GM21515 (cell line): ENCODE measurements around the gene DCTD.

Experiments
- ATAC-seq: cut with Tn5 transposase; IDR thresholded peaks from one replicate; pipeline ENCODE4 v1.9.1; 2021; ENCODE audit not compliant: unreplicated experiment

Gene DCTD

GRCh38 chr4:182843808-182844325, 73.3 kb downstream of the DCTD start:
- ATAC-seq, result no peak

GRCh38 chr4:182842759-182843390, 74.3 kb downstream of the DCTD start:
- ATAC-seq, result no peak

- ATAC-seq, result no peak
These were observed 75.0 kb downstream of the DCTD start for GRCh38 chr4:182842104-182842600.

- no peak for ATAC-seq
These were observed 77.1 kb downstream of the DCTD start for GRCh38 chr4:182840108-182840507.
